Stomach (tissue), 4 donors: Measurements from ENCODE around the gene ACAP3.

Source experiments
- EP300 ChIP-seq: sonication (generic); formaldehyde crosslinking; IDR thresholded peaks from one replicate; pipeline ENCODE4 v1.6.1; 2017; ENCODE audit warnings: antibody characterized with exemption
- TF ChIP-seq, protein P1 (sequence below), 7 experiments: fragments of 450-650 bp in 4 of 7; fragments of 200-600 bp in 3 of 7; sonication (generic) in 3 of 7; IDR thresholded peaks; one replicate each; pipeline ENCODE4 v1.5.1; 2016 to 2019; ENCODE audit warnings: antibody characterized with exemption in 7 of 7, control low read depth in 2 of 7, mild to moderate bottlenecking in 1 of 7

DNA sequence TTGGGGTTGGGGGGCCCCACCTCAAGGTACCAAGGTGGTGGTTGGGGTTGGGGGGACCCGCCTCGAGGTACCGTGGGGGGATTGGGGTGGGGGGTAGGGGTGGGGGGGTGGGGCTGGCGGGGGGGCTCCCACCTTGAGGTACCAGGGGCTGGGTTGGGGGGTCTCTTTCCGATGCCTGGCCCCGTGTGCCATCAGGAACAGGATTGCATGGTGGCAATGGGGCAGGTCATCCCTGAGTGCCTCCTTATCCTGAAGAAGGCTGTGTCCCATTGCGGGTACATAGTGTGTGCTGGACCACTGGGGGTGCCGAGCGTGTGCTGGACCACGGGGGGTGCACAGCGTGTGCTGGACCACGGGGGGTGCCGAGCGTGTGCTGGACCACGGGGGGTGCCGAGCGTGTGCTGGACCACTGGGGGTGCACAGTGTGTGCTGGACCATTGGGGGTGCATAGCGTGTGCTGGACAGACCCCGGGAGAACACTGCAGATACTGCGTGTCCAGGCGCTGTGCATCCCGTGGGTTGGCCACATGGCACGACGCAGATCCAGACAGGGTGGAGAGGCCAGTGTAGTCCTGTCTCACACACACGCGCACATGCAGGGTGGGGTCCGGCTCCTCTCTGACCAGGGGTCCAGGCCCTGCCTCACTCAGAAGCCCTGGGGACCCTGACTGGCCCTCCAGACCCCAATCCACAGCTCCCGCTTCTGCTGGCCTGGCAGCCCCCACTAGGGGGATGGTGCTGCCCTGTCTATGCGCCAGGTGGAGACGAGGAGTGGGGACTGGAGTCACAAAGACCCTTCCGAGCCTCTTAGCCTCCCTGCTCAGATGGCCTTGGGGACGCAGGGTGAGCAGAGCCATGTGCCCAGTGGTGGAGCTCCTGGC lies 23.3 kb downstream of the ACAP3 start:
- TF ChIP-seq EP300: no peak
- TF ChIP-seq, protein P1, sequence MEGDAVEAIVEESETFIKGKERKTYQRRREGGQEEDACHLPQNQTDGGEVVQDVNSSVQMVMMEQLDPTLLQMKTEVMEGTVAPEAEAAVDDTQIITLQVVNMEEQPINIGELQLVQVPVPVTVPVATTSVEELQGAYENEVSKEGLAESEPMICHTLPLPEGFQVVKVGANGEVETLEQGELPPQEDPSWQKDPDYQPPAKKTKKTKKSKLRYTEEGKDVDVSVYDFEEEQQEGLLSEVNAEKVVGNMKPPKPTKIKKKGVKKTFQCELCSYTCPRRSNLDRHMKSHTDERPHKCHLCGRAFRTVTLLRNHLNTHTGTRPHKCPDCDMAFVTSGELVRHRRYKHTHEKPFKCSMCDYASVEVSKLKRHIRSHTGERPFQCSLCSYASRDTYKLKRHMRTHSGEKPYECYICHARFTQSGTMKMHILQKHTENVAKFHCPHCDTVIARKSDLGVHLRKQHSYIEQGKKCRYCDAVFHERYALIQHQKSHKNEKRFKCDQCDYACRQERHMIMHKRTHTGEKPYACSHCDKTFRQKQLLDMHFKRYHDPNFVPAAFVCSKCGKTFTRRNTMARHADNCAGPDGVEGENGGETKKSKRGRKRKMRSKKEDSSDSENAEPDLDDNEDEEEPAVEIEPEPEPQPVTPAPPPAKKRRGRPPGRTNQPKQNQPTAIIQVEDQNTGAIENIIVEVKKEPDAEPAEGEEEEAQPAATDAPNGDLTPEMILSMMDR (IDR thresholded peaks at IDR 0.05): no peak
